Osteocyte (in vitro differentiated cells): ENCODE data around the gene TMPRSS4. TPM values are rescaled to one million over a fixed set of nuclear protein-coding genes. Genes with fewer than 3 reads are reported as not detected.

Source experiments
- DNase-seq: peaks from one replicate; pipeline ENCODE4 v3.0.0; 2021; ENCODE audit warnings: mixed read lengths; ENCODE audit not compliant: unreplicated experiment; ENCODE audit errors: extremely low spot score
- H3K27ac Mint-ChIP-seq: one replicate; pipeline ENCODE4 v1.8.0; 2021; ENCODE audit warnings: mild to moderate bottlenecking, mixed read lengths; ENCODE audit not compliant: unreplicated experiment
- H3K27me3 Mint-ChIP-seq: one replicate; pipeline ENCODE4 v1.8.0; 2021; ENCODE audit warnings: mixed read lengths; ENCODE audit not compliant: unreplicated experiment
- H3K36me3 Mint-ChIP-seq: one replicate; pipeline ENCODE4 v1.8.0; 2021; ENCODE audit warnings: mixed read lengths; ENCODE audit not compliant: unreplicated experiment
- H3K4me1 Mint-ChIP-seq: one replicate; pipeline ENCODE4 v1.8.0; 2021; ENCODE audit warnings: mixed read lengths; ENCODE audit not compliant: unreplicated experiment
- H3K4me3 Mint-ChIP-seq: one replicate; pipeline ENCODE4 v1.8.0; 2021; ENCODE audit warnings: mild to moderate bottlenecking, moderate library complexity, mixed read lengths; ENCODE audit not compliant: unreplicated experiment
- H3K9me3 Mint-ChIP-seq: one replicate; pipeline ENCODE4 v1.8.0; 2021; ENCODE audit warnings: mixed read lengths; ENCODE audit not compliant: unreplicated experiment
- total RNA-seq: library from RNA; stranded (reverse); gene quantifications from 2 replicates; pipeline ENCODE4 v1.2.1, GENCODE V29; 2021
- TF ChIP-seq, protein P1 (sequence below): fragments of 200-600 bp; sonication (generic); IDR thresholded peaks from 2 replicates; pipeline ENCODE4 v1.5.0; 2021; ENCODE audit warnings: antibody characterized with exemption, mild to moderate bottlenecking, moderate library complexity

The TMPRSS4 gene
- total RNA-seq, 1 donor from 2014 or later, result not detected

DNA sequence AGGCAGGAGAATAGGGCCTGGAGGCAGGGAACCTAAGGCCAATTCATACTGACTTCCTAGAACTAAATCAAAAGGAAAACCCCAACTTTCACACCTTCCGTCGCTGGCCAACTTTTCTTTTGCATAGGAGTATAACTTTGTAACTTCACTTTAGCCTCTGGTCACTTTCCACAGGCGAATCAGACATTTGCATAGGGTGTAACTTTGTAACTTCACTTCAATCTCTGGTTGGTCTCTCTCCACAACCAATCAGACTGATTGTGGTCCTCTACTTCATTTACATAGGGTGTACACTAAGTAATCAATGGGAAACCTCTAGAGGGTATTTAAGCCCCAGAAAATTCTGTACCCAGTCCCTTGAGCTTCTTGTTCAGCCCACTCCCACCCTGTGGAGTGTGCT is 11.5 kb upstream of the TMPRSS4 start:
- DNase-seq, result no peak
- H3K36me3 Mint-ChIP-seq, result no peaks in the 10 kb centered on the region
- TF ChIP-seq, protein P1, sequence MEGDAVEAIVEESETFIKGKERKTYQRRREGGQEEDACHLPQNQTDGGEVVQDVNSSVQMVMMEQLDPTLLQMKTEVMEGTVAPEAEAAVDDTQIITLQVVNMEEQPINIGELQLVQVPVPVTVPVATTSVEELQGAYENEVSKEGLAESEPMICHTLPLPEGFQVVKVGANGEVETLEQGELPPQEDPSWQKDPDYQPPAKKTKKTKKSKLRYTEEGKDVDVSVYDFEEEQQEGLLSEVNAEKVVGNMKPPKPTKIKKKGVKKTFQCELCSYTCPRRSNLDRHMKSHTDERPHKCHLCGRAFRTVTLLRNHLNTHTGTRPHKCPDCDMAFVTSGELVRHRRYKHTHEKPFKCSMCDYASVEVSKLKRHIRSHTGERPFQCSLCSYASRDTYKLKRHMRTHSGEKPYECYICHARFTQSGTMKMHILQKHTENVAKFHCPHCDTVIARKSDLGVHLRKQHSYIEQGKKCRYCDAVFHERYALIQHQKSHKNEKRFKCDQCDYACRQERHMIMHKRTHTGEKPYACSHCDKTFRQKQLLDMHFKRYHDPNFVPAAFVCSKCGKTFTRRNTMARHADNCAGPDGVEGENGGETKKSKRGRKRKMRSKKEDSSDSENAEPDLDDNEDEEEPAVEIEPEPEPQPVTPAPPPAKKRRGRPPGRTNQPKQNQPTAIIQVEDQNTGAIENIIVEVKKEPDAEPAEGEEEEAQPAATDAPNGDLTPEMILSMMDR, result no peak
- H3K27ac Mint-ChIP-seq, result no peak overlapping the region
- H3K27me3 Mint-ChIP-seq, result peaks cover 6% of the 10 kb centered on the region
- H3K9me3 Mint-ChIP-seq, result no peaks in the 10 kb centered on the region
- H3K4me1 Mint-ChIP-seq, result no peaks in the 10 kb centered on the region
- no peak overlapping the region for H3K4me3 Mint-ChIP-seq

GRCh38 chr11:118067006-118067405 is 9.9 kb upstream of the TMPRSS4 start:
- Mint-ChIP-seq H3K27me3 (peaks cover 6% of the 10 kb centered on the region), H3K4me1 (no peaks in the 10 kb centered on the region), H3K27ac (no peak overlapping the region)

DNA sequence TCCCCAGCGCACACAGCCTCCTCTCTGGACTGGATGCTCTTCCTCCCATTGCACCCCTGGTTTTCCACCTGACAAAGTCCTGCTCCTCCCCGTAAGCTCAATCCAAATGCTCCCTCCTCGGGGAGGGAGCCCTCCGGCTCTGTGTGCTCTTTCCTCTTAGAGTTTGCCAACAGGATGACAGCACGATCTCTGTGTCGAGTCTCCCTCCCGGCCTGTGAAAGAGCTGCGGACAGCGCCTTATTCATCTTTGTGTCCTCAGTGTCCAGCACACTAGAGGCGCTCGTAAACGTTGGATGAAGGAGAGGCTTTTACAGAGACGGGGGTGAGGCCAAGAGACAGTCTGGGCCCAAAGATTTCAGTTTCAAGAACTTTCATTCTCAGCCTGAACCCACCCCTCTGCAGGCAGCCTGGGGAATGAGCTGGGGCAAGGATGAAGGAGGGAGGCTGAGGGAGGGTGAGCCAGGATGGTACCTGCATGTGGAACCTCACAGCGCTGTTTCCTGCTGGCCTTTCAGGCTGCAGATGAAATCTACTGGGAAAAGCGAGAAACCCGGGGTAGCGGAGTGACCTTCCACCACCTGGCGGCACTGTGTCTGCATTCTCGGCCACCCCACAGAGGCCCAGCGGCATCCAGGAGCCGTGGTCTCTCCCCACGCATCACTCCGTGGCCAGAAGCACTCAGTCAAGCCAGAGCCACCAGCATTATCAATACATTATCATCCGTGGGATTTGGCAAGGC is 8.5 kb upstream of the TMPRSS4 start:
- H3K9me3 Mint-ChIP-seq, result no peaks in the 10 kb centered on the region
- H3K4me1 Mint-ChIP-seq, result no peaks in the 10 kb centered on the region
- H3K4me3 Mint-ChIP-seq, result no peak overlapping the region
- no peak for DNase-seq
- H3K27ac Mint-ChIP-seq, result no peak overlapping the region
- TF ChIP-seq, protein P1, result no peak
- H3K36me3 Mint-ChIP-seq, result no peaks in the 10 kb centered on the region
- H3K27me3 Mint-ChIP-seq, result peaks cover 3% of the 10 kb centered on the region

More at GRCh38 chr11:118067006-118067405, 9.9 kb upstream of the TMPRSS4 start:
- TF ChIP-seq, protein P1, result no peak
- Mint-ChIP-seq H3K4me3 (no peak overlapping the region), H3K9me3 (no peaks in the 10 kb centered on the region), H3K36me3 (no peaks in the 10 kb centered on the region)
- no peak for DNase-seq

DNA sequence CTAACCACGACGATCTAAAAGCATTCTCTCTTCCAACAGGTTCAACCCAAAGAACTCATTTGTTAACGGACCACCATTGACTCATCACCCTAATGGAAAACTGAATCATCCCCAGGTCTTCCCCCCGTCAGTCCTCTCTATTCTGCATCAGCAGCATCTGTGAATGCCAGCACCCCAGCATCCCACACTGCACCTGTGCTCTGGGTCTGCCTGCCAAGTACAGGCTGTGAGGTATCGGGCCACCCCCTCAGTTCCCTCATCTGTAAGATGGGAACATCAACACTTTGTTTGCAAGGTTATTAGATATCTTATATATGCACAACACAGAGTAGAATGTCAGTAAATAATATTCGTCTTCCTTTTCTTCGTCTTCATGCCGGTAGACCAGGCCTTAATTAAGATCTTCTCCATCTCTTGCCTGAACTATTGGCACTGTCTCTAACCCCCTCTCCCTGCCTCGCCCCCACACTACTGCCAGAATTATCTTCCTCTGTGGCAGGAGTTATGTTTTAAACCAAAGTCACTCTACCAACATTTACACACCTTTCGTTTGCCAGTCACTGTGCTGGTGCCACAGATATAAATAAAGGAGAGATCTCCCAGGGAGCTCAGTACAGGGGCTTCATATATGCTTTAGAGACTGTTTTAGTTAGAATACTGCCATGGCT is 7.8 kb upstream of the TMPRSS4 start:
- Mint-ChIP-seq H3K36me3 (no peaks in the 10 kb centered on the region), H3K4me3 (no peak overlapping the region), H3K9me3 (no peaks in the 10 kb centered on the region), H3K27me3 (peaks cover 3% of the 10 kb centered on the region), H3K27ac (no peak overlapping the region), H3K4me1 (no peaks in the 10 kb centered on the region)
- DNase-seq, result no peak
- TF ChIP-seq, protein P1, result no peak

DNA sequence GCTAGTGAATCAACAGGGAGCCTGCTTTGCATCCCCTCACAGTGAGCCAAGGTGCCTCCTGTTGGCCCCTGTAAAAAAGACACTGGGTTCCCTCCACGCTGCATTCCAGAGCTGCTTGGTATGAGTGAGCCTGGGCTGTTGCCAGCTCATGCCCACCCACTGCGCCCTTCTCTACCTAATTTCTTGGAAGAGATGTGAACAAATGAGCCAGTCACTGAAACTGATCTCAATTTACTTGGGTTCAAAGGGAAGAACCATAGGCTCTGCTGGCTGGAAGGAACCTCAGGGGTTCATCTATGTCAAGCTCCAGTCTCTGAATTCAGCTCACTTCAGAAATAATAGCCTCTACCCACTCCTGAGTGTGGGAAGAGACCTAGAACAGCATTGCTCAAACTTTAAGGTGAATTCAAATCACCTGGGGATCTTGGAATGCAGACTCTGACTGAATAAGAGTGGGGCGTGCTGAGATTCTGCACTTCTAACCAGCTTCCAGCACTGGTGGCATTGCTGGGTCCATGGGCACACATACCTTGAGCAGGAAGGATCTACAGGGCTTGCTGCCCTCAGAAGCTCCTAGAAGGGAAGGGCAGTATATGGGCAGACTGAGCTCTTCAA is 5.4 kb upstream of the TMPRSS4 start:
- H3K4me1 Mint-ChIP-seq, result no peaks in the 10 kb centered on the region
- H3K27me3 Mint-ChIP-seq, result no peaks in the 10 kb centered on the region
- H3K9me3 Mint-ChIP-seq, result no peaks in the 10 kb centered on the region
- TF ChIP-seq, protein P1, result no peak
- no peak overlapping the region for H3K27ac Mint-ChIP-seq
- no peaks in the 10 kb centered on the region for H3K36me3 Mint-ChIP-seq
- no peak overlapping the region for H3K4me3 Mint-ChIP-seq
- DNase-seq, result no peak
